HepG2 (cell line): ENCODE measurements around the gene VWA7. TPM values are rescaled to one million over a fixed set of nuclear protein-coding genes. Genes with fewer than 3 reads are reported as not detected.

ENCODE experiments used
- ATAC-seq: fragments of 200-7000 bp; cut with Tn5 transposase; 3 replicates; pipeline ENCODE4 v1.9.1; 2020; ENCODE audit warnings: mild to moderate bottlenecking, moderate library complexity
- BruUV-seq: library from RNA; stranded (reverse); fragments of 400-500 nt; replicated peaks from 2 replicates; lab custom pipeline; 2021; lab: Mats Ljungman, UMichigan
- CTCF ChIA-PET: fragments of 300-600 bp; formaldehyde crosslinking; extraction: SDS; loops from one replicate; lab custom pipeline; 2021; ENCODE audit warnings: low total read pairs, inconsistent platforms, low intra/inter-chr PET ratio; lab: Yijun Ruan, JAX
- POLR2A ChIA-PET: fragments of 350-600 bp; sonication (Branson Sonifier 250); formaldehyde crosslinking; loops from one replicate; lab custom pipeline; 2020; ENCODE audit warnings: antibody characterized with exemption, inconsistent platforms; lab: Yijun Ruan, JAX
- DNase-seq: peaks from one replicate; pipeline ENCODE4 v3.0.0-alpha.2; 2015; ENCODE audit warnings: low spot score
- FAIRE-seq: peaks from 3 replicates; lab custom pipeline; 2011; peaks lifted over from hg19 to GRCh38; lab: Jason Lieb, UNC
- H2AFZ ChIP-seq: one replicate; pipeline ENCODE4 v1.6.1; 2011; ENCODE audit warnings: low read length, inconsistent platforms
- H3K27ac ChIP-seq: fragments of 300-600 bp; 3 replicates; pipeline ENCODE4 v1.8.0; 2011; ENCODE audit warnings: mixed run types, mild to moderate bottlenecking, mixed read lengths, low read length, inconsistent platforms; ENCODE audit not compliant: insufficient read depth; ENCODE audit errors: extremely low read length
- H3K27me3 ChIP-seq, 2 experiments: fragments of 200-600 bp in 1 of 2; 2 replicates in 1 of 2; 3 replicates in 1 of 2; pipeline versions ENCODE4 v1.6.0 to v1.8.0; 2011; ENCODE audit warnings: low read length in 2 of 2, mild to moderate bottlenecking in 2 of 2, moderate library complexity in 2 of 2, inconsistent platforms in 1 of 2; ENCODE audit not compliant: insufficient read depth in 2 of 2, control insufficient read depth in 1 of 2
- H3K36me3 ChIP-seq, 2 experiments: fragments of 200-600 bp in 1 of 2; replicated peaks in 1 of 2; 2 replicates in 1 of 2; 3 replicates in 1 of 2; pipeline versions ENCODE4 v1.5.1 to v1.8.0; 2011; ENCODE audit warnings: low read length in 2 of 2, inconsistent platforms in 1 of 2; ENCODE audit not compliant: insufficient read depth in 2 of 2, control insufficient read depth in 1 of 2
- H3K4me1 ChIP-seq: 2 replicates; pipeline ENCODE4 v1.5.1; 2012; ENCODE audit warnings: low read length, inconsistent platforms; ENCODE audit not compliant: insufficient read depth
- H3K4me2 ChIP-seq: 2 replicates; pipeline ENCODE4 v1.6.0; 2011; ENCODE audit warnings: low read depth, low read length, inconsistent platforms
- H3K4me3 ChIP-seq, 3 experiments: fragments of 200-600 bp in 1 of 3; sonication (generic), shearing (Covaris generic) in 1 of 3; replicated peaks in 1 of 3; 2 replicates each; pipeline ENCODE4 v1.5.1; 2011 to 2016; ENCODE audit warnings: low read length in 3 of 3, inconsistent platforms in 2 of 3, low read depth in 2 of 3, mild to moderate bottlenecking in 2 of 3, control low read depth in 1 of 3, mixed read lengths in 1 of 3; ENCODE audit not compliant: insufficient read depth in 1 of 3
- H3K79me2 ChIP-seq: one replicate; pipeline ENCODE4 v1.6.1; 2011; ENCODE audit warnings: low read length, inconsistent platforms; ENCODE audit not compliant: insufficient read depth
- H3K9ac ChIP-seq: 2 replicates; pipeline ENCODE4 v1.6.0; 2011; ENCODE audit warnings: mild to moderate bottlenecking, low read depth, low read length, inconsistent platforms; ENCODE audit not compliant: insufficient read depth
- H3K9me3 ChIP-seq: 2 replicates; pipeline ENCODE4 v1.5.1; 2012; ENCODE audit warnings: mild to moderate bottlenecking, low read length
- H4K20me1 ChIP-seq: 2 replicates; pipeline ENCODE4 v1.6.0; 2011; ENCODE audit warnings: inconsistent platforms, mild to moderate bottlenecking, low read length, moderate library complexity; ENCODE audit not compliant: insufficient read depth
- KLF16 ChIP-seq, 2 experiments: sonication (generic) in 1 of 2; formaldehyde crosslinking in 1 of 2; IDR thresholded peaks; 2 replicates each; pipeline versions ENCODE4 v1.6.1 to v1.8.0; 2016 to 2023; ENCODE audit warnings: missing genetic modification reagents in 2 of 2, missing compliant biosample characterization in 1 of 2
- LCORL ChIP-seq, 2 experiments: fragments of 450-650 bp in 1 of 2; sonication (generic) in 1 of 2; formaldehyde crosslinking in 1 of 2; IDR thresholded peaks; 2 replicates each; pipeline versions ENCODE4 v1.5.0 to v1.6.1; 2017 to 2020; ENCODE audit warnings: antibody characterized with exemption in 1 of 2, missing genetic modification reagents in 1 of 2
- SIN3A ChIP-seq: IDR thresholded peaks from 2 replicates; pipeline ENCODE4 v1.6.1; 2011; ENCODE audit warnings: low read depth, mild to moderate bottlenecking, control low read depth, low read length, borderline replicate concordance
- SMAD3 ChIP-seq: sonication (generic); formaldehyde crosslinking; IDR thresholded peaks from 2 replicates; pipeline ENCODE4 v1.4.0; 2020; ENCODE audit warnings: missing genetic modification reagents
- TBL1XR1 ChIP-seq: fragments of 150-350 bp; IDR thresholded peaks from 2 replicates; pipeline ENCODE4 v1.6.1; 2014; ENCODE audit warnings: borderline replicate concordance, low read length; ENCODE audit not compliant: partially characterized antibody
- TEAD3 ChIP-seq: optimal IDR thresholded peaks from 2 replicates; pipeline ENCODE3; 2016; ENCODE audit warnings: borderline replicate concordance
- ZBTB42 ChIP-seq: sonication (generic); formaldehyde crosslinking; IDR thresholded peaks from 2 replicates; pipeline ENCODE4 v1.5.0; 2020; ENCODE audit warnings: mild to moderate bottlenecking, missing genetic modification reagents
- ZFP90 ChIP-seq: sonication (generic); formaldehyde crosslinking; IDR thresholded peaks from 2 replicates; pipeline ENCODE4 v1.8.0; 2022; ENCODE audit warnings: missing genetic modification reagents, mild to moderate bottlenecking, inconsistent platforms, borderline replicate concordance
- ZFY ChIP-seq: sonication (generic); formaldehyde crosslinking; IDR thresholded peaks from 2 replicates; pipeline ENCODE4 v1.4.0; 2020; ENCODE audit warnings: missing genetic modification reagents
- ZNF124 ChIP-seq: sonication (generic); formaldehyde crosslinking; IDR thresholded peaks from 2 replicates; pipeline ENCODE4 v1.4.0; 2020; ENCODE audit warnings: missing genetic modification reagents
- ZNF207 ChIP-seq: fragments of 450-650 bp; IDR thresholded peaks from 2 replicates; pipeline ENCODE4 v1.6.1; 2016; ENCODE audit warnings: antibody characterized with exemption, borderline replicate concordance
- ZNF761 ChIP-seq: sonication (generic); formaldehyde crosslinking; conservative IDR thresholded peaks from 2 replicates; pipeline ENCODE4 v1.4.0; 2020; ENCODE audit warnings: mild to moderate bottlenecking, missing genetic modification reagents
- ZNF883 ChIP-seq: sonication (generic); formaldehyde crosslinking; IDR thresholded peaks from 2 replicates; pipeline ENCODE4 v1.5.1; 2020; ENCODE audit warnings: mild to moderate bottlenecking, missing genetic modification reagents; ENCODE audit errors: not compliant biosample characterization
- WGBS: methylation state at CpG from one replicate; pipeline ENCODE4 v1.1.6; 2017; ENCODE audit warnings: low lambda C conversion rate; 5-methylcytosine and 5-hydroxymethylcytosine counted together
- in situ Hi-C: cut with HindIII; loops from 2 replicates; pipeline ENCODE4 v1.10.0; 2017; ENCODE audit warnings: low pct_unique_long_range_greater_than_20kb; ENCODE audit not compliant: extremely low pct_ligation_motif_present
- intact Hi-C: fragments of 100-400 bp; cut with micrococcal nuclease; formaldehyde crosslinking; loops from one replicate; pipeline ENCODE4 v1.10.0; 2022; ENCODE audit not compliant: unreplicated experiment
- polyA plus RNA-seq, 8 experiments: library from polyadenylated mRNA; depleted of rRNA in 3 of 8; stranded (reverse) in 7 of 8; unstranded in 1 of 8; fragments of >200 nt; fragmentation: Illumina TruSeq in 4 of 8; extraction: Trizol in 4 of 8; gene quantifications; 2 replicates each; pipeline versions ENCODE4 v1.2.1 to v1.2.3, GENCODE V29; 2011 to 2016; ENCODE audit warnings: low read depth in 4 of 8, missing spikeins in 1 of 8, mixed read lengths in 1 of 8; ENCODE audit not compliant: insufficient read depth in 1 of 8
- total RNA-seq, 5 experiments: library from RNA; depleted of rRNA; stranded (reverse); fragments of >200 nt; fragmentation: Illumina TruSeq; extraction: Trizol; gene quantifications; 2 replicates each; pipeline ENCODE4 v1.2.3, GENCODE V29; 2016; ENCODE audit warnings: low read depth in 1 of 5
- TF ChIP-seq, protein P1 (sequence below), 2 experiments: sonication (generic) in 1 of 2; formaldehyde crosslinking in 1 of 2; IDR thresholded peaks; 2 replicates each; pipeline versions ENCODE4 v1.4.0 to v1.6.1; 2018 to 2020; ENCODE audit warnings: missing genetic modification reagents in 2 of 2, borderline replicate concordance in 1 of 2, low read depth in 1 of 2, mild to moderate bottlenecking in 1 of 2, missing biosample characterization in 1 of 2
- TF ChIP-seq, protein P2 (sequence below): sonication (generic); formaldehyde crosslinking; IDR thresholded peaks from 2 replicates; pipeline ENCODE4 v1.5.1; 2020; ENCODE audit warnings: mild to moderate bottlenecking, missing genetic modification reagents, moderate library complexity

VWA7 gene
- total and polyA plus RNA-seq, 2 of the 13 experiments (the other 11 are each of a cell fraction or from before 2014, with no cell fraction given): 0.86 to 3.3 TPM

DNA sequence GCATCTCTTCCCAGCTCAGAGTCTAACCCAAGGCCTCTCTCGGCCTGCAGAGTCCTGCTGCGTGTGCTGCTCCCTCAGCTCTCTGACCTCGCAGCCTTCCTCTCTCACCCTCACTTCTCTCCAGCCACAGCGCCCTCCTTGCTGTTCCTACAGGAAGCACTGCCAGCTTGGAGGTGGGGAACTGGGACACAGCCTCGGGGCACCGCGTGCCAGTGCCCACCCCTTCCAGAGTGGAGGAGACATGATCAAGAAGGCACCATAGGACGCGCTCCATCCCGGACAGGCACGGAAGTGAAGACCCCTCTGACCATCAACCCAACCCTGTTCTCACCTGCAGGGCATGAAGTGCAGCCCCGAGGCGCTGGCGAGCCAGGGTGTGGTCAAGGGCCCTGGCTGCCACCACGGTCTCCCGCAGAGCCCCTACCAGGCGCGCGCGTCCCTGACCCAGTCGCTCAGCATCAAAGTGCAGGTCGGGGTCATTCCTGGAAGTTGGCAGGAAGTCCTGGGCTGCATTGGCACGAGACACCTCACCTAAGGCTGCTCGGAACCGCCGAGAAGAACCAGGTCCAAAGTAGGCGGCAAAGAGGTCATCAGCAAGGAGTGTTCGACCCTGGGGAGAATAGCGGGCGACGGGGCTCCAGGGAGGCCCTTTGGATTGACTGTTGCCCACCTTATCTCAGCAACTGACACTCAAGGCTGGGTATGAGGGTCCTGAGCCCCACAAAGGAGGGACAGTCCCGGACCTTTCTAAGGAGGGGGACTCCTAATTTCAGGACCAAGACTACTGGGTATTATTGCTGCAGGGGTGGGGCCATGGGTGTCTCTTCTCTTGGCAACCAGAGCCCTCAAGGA lies 1.3 kb downstream of the VWA7 start:
- in situ Hi-C loops: no loop called here
- no TSS peak for BruUV-seq
- ATAC-seq (peak; percentile 27), DNase-seq (no peak), FAIRE-seq (no peak)
- H3K36me3 ChIP-seq: peaks cover 14% of the 10 kb centered on the region in 2 experiments; a peak in 4 of 5 replicates
- no peak overlapping the region for H3K27ac ChIP-seq
- no peak overlapping the region for H2AFZ ChIP-seq
- H3K9ac ChIP-seq: peak overlapping the region; percentile 62
- H3K9me3 ChIP-seq: no peaks in the 10 kb centered on the region
- H4K20me1 ChIP-seq: no peaks in the 10 kb centered on the region
- H3K79me2 ChIP-seq: no peaks in the 10 kb centered on the region
- no peaks in the 10 kb centered on the region for H3K27me3 ChIP-seq
- ChIA-PET POLR2A (interaction anchor here (1.0 to 9.0 kb wide), 20 partner anchors 8 to 175 kb away, joined by 3 to 279 read pairs (median 6); partner anchors contain the start of genes ABHD16A, APOM, BAG6 and CLIC1), CTCF (no interaction called here)
- WGBS: 40% methylated on average over 22 of the region's 32 CpGs
- peak overlapping the region; percentile 35 to 72 (median 45); a peak in 5 of 6 replicates for H3K4me3 ChIP-seq
- intact Hi-C loops: loop anchor here (10.0 kb wide), 1 partner anchor 149 kb away; the partner anchor contains the start of gene C2
- H3K4me1 ChIP-seq: peaks cover 57% of the 10 kb centered on the region
- H3K4me2 ChIP-seq: peak overlapping the region; percentile 88
- TF ChIP-seq ZNF761 (CRISPR knock-in tag): 0 out of 2 replicates have a peak, but pooled peaks have one; percentile 21
- TF ChIP-seq, protein P1, sequence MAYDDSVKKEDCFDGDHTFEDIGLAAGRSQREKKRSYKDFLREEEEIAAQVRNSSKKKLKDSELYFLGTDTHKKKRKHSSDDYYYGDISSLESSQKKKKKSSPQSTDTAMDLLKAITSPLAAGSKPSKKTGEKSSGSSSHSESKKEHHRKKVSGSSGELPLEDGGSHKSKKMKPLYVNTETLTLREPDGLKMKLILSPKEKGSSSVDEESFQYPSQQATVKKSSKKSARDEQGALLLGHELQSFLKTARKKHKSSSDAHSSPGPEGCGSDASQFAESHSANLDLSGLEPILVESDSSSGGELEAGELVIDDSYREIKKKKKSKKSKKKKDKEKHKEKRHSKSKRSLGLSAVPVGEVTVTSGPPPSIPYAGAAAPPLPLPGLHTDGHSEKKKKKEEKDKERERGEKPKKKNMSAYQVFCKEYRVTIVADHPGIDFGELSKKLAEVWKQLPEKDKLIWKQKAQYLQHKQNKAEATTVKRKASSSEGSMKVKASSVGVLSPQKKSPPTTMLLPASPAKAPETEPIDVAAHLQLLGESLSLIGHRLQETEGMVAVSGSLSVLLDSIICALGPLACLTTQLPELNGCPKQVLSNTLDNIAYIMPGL (CRISPR knock-in tag; IDR thresholded peaks at IDR 0.05; ENCODE audit: borderline replicate concordance in 1 of 2, low read depth in 1 of 2): peak in 1 of 2 experiments; percentile 13; a peak in 2 of 4 replicates
- TF ChIP-seq KLF16 (CRISPR knock-in tag; IDR thresholded peaks at IDR 0.05): no peak
- no peak for TF ChIP-seq SIN3A
- TF ChIP-seq ZFP90 (CRISPR knock-in tag): no peak
- no peak for TF ChIP-seq ZBTB42 (CRISPR knock-in tag)
- no peak for TF ChIP-seq TBL1XR1
- TF ChIP-seq, protein P2, sequence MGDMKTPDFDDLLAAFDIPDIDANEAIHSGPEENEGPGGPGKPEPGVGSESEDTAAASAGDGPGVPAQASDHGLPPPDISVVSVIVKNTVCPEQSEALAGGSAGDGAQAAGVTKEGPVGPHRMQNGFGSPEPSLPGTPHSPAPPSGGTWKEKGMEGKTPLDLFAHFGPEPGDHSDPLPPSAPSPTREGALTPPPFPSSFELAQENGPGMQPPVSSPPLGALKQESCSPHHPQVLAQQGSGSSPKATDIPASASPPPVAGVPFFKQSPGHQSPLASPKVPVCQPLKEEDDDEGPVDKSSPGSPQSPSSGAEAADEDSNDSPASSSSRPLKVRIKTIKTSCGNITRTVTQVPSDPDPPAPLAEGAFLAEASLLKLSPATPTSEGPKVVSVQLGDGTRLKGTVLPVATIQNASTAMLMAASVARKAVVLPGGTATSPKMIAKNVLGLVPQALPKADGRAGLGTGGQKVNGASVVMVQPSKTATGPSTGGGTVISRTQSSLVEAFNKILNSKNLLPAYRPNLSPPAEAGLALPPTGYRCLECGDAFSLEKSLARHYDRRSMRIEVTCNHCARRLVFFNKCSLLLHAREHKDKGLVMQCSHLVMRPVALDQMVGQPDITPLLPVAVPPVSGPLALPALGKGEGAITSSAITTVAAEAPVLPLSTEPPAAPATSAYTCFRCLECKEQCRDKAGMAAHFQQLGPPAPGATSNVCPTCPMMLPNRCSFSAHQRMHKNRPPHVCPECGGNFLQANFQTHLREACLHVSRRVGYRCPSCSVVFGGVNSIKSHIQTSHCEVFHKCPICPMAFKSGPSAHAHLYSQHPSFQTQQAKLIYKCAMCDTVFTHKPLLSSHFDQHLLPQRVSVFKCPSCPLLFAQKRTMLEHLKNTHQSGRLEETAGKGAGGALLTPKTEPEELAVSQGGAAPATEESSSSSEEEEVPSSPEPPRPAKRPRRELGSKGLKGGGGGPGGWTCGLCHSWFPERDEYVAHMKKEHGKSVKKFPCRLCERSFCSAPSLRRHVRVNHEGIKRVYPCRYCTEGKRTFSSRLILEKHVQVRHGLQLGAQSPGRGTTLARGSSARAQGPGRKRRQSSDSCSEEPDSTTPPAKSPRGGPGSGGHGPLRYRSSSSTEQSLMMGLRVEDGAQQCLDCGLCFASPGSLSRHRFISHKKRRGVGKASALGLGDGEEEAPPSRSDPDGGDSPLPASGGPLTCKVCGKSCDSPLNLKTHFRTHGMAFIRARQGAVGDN (CRISPR knock-in tag): peak; percentile 83
- no peak for TF ChIP-seq ZNF124 (CRISPR knock-in tag)
- no peak for TF ChIP-seq LCORL (IDR thresholded peaks at IDR 0.05)
- TF ChIP-seq LCORL (CRISPR knock-in tag; IDR thresholded peaks at IDR 0.05): peak; percentile 73; the same call in 1 of the 2 replicates
- no peak for TF ChIP-seq ZNF207
- TF ChIP-seq SMAD3 (CRISPR knock-in tag): no peak
- peak; percentile 5 for TF ChIP-seq TEAD3 (CRISPR knock-in tag)
- peak; percentile 36 for TF ChIP-seq ZNF883 (CRISPR knock-in tag)
- TF ChIP-seq ZFY: peak; percentile 47; the same call in 1 of the 2 replicates
